ENCODE data around the gene CD8B2.

DNA sequence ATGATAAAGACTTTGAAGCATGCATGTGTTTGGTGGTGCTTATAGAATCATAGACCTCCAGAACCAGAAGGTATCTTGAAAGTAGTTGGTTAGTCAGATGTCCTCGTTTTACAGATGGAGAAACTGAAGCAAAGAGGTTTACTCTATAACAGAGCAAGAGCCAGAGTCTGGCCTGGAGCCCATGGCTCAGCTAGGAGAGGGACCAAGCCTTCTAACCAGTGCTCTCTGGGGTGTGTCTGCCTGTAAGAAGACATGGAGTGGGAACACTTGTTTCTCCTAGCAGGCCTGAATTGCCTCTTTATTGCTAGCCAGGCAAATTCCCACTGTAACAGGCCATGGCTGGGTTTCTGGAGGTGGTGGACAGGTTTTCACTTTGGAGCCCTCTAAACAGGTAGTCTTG lies 67.9 kb downstream of the CD8B2 start:
- TF ChIP-seq JUND (IDR thresholded peaks at IDR 0.05; ENCODE audit: low read depth, low read length), result no peak
- TF ChIP-seq CTCF (IDR thresholded peaks at IDR 0.05 in 2 of 3, conservative IDR thresholded peaks at IDR 0.05 in 1 of 3; ENCODE audit: control insufficient read depth in 2 of 3, extremely low read depth in 1 of 3, insufficient read depth in 1 of 3, low read depth in 3 of 3, low read length in 3 of 3), result no peak
- TF ChIP-seq CREB1 (IDR thresholded peaks at IDR 0.05; ENCODE audit: low read depth), result no peak
- TF ChIP-seq CEBPB (IDR thresholded peaks at IDR 0.05; ENCODE audit: borderline replicate concordance in 1 of 2, low read depth in 2 of 2, low read length in 2 of 2), result no peak
- TF ChIP-seq USF1 (IDR thresholded peaks at IDR 0.05; ENCODE audit: borderline replicate concordance, extremely low read length, insufficient read depth, low read depth, low read length), result no peak
- no peak for TF ChIP-seq POLR2A (IDR thresholded peaks at IDR 0.05; ENCODE audit: low read depth, low read length)
- TF ChIP-seq, protein P1, sequence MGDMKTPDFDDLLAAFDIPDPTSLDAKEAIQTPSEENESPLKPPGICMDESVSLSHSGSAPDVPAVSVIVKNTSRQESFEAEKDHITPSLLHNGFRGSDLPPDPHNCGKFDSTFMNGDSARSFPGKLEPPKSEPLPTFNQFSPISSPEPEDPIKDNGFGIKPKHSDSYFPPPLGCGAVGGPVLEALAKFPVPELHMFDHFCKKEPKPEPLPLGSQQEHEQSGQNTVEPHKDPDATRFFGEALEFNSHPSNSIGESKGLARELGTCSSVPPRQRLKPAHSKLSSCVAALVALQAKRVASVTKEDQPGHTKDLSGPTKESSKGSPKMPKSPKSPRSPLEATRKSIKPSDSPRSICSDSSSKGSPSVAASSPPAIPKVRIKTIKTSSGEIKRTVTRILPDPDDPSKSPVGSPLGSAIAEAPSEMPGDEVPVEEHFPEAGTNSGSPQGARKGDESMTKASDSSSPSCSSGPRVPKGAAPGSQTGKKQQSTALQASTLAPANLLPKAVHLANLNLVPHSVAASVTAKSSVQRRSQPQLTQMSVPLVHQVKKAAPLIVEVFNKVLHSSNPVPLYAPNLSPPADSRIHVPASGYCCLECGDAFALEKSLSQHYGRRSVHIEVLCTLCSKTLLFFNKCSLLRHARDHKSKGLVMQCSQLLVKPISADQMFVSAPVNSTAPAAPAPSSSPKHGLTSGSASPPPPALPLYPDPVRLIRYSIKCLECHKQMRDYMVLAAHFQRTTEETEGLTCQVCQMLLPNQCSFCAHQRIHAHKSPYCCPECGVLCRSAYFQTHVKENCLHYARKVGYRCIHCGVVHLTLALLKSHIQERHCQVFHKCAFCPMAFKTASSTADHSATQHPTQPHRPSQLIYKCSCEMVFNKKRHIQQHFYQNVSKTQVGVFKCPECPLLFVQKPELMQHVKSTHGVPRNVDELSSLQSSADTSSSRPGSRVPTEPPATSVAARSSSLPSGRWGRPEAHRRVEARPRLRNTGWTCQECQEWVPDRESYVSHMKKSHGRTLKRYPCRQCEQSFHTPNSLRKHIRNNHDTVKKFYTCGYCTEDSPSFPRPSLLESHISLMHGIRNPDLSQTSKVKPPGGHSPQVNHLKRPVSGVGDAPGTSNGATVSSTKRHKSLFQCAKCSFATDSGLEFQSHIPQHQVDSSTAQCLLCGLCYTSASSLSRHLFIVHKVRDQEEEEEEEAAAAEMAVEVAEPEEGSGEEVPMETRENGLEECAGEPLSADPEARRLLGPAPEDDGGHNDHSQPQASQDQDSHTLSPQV (IDR thresholded peaks at IDR 0.05), result no peak
- no peak for TF ChIP-seq POLR2AphosphoS2 (IDR thresholded peaks at IDR 0.05; ENCODE audit: low read depth, low read length)
- TF ChIP-seq ZZZ3 (IDR thresholded peaks at IDR 0.05; ENCODE audit: control insufficient read depth, insufficient read length, low read depth), result no peak
- no peak for TF ChIP-seq ZBTB33 (IDR thresholded peaks at IDR 0.05)

All from GM12878 (cell line).